GM12801 (cell line): Measurements from ENCODE around the gene RCCD1.

ENCODE experiments used
- TF ChIP-seq, protein P1 (sequence below): IDR thresholded peaks from one replicate; pipeline ENCODE4 v1.5.1; 2011; ENCODE audit warnings: control low read depth; ENCODE audit not compliant: insufficient read length; ENCODE audit errors: extremely low read depth

RCCD1 gene

DNA sequence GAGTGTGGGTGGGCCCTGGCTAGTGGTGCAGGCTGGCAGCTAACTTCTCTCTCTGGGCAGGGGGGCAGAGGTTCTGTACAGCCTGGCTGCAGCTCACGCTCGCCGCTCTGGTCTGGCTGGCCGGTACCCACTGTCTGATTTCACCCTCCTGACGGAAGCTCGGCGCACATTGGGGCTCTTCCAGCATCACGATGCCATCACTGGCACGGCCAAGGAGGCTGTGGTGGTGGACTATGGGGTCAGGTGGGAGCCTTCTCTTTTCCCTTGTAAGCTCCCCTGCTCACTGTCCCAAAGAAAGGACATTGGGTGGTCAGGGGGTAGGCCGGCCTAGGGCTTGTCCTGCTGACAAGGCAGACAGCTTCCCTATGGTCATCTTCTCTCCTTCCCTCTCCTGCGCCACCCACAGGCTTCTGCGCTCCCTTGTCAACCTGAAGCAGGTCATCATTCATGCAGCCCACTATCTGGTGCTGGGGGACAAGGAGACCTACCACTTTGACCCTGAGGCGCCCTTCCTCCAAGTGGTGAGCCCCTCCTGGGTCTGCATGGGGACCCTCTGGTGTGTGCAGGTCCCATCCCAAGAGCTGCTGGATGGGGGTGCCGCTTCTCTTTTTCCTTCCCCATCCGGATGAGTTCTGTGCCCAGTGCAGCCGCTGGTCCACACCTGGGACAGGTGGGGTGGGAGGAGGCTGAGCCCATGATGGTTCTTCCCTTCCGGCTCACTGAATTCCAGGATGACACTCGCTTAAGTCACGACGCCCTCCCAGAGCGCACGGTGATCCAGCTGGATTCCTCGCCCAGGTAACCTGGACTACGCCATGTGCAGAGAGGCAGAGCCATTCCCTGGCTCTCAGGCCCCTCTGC lies 44.0 kb upstream of the RCCD1 start:
- TF ChIP-seq, protein P1, sequence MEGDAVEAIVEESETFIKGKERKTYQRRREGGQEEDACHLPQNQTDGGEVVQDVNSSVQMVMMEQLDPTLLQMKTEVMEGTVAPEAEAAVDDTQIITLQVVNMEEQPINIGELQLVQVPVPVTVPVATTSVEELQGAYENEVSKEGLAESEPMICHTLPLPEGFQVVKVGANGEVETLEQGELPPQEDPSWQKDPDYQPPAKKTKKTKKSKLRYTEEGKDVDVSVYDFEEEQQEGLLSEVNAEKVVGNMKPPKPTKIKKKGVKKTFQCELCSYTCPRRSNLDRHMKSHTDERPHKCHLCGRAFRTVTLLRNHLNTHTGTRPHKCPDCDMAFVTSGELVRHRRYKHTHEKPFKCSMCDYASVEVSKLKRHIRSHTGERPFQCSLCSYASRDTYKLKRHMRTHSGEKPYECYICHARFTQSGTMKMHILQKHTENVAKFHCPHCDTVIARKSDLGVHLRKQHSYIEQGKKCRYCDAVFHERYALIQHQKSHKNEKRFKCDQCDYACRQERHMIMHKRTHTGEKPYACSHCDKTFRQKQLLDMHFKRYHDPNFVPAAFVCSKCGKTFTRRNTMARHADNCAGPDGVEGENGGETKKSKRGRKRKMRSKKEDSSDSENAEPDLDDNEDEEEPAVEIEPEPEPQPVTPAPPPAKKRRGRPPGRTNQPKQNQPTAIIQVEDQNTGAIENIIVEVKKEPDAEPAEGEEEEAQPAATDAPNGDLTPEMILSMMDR, result no peak

DNA sequence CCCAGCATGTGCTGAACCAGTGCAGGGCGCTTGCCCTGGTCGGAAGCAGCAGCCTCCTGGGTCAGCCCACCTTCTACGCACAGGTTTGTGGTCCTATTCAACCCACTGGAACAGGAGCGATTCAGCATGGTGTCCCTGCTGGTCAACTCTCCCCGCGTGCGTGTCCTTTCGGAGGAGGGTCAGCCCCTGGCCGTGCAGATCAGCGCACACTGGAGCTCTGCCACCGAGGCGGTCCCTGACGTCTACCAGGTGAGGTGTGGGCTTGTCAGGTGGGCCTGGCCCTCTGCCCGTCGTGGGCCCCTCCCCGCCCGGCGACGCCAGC lies 43.4 kb upstream of the RCCD1 start:
- TF ChIP-seq, protein P1, result no peak

DNA sequence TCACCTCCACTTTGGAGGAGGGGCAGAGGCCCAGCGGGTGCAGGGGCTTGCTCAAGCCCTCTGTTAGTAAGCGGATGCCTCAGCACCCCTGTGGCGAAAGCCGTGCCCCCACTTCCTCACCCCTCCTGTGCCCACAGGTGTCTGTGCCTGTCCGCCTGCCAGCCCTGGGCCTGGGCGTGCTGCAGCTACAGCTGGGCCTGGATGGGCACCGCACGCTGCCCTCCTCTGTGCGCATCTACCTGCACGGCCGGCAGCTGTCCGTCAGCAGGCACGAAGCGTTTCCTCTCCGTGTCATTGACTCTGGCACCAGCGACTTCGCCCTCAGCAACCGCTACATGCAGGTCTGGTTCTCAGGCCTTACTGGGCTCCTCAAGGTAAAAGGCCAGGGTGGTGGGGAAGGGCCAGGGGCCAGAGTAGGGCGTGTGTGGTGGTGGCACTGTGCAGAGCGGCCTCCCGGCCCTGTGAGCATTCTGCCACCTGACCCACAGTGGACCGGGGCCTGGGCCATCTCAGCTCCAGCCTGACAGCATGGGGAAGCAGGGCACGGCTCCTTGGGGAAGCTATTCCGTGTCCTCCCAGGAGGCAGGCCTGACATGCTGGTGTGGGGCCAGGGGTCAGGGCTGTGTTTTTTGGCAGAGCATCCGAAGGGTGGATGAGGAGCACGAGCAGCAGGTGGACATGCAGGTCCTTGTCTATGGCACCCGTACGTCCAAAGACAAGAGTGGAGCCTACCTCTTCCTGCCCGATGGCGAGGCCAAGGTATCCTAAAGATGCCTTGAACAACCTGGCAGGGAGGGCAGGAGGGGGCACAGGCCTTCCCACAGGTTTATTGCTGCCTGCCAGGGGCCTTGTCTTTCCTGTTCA lies 42.5 kb upstream of the RCCD1 start:
- TF ChIP-seq, protein P1, result no peak

DNA sequence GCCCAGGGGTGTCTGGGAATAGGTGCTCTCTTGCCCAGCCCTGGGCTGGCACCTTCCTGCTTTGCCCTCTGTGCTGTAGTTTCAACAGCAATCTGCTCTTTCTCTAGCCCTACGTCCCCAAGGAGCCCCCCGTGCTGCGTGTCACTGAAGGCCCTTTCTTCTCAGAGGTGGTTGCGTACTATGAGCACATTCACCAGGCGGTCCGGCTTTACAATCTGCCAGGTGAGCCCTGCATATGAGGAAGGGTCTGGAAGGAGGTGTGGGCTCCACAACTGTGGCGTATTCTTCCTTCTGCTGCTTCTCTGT lies 42.0 kb upstream of the RCCD1 start:
- TF ChIP-seq, protein P1, result no peak

DNA sequence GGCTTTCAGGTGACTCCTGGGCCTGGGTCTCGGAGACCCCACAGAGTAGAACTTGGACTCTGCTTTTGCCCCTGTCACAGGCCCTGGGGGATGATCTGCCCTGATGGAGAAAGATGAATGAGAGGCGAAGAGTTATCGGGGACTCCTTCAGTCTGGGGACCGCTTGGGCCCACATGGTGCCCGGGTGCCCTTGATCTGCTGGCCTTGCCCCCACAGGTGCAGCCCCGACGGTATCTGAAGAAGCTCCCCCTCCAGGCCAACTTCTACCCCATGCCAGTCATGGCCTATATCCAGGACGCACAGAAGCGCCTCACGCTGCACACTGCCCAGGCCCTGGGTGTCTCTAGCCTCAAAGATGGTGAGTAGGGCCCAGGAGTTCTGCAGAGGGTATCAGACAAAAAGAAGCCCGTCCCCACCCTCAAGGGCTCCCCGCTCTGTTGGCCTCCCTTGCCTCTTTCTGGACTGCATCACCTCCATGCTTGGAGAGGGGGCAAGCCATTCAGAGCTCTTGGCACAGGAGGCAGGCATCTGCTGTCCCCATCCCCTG lies 41.2 kb upstream of the RCCD1 start:
- TF ChIP-seq, protein P1, result no peak

DNA sequence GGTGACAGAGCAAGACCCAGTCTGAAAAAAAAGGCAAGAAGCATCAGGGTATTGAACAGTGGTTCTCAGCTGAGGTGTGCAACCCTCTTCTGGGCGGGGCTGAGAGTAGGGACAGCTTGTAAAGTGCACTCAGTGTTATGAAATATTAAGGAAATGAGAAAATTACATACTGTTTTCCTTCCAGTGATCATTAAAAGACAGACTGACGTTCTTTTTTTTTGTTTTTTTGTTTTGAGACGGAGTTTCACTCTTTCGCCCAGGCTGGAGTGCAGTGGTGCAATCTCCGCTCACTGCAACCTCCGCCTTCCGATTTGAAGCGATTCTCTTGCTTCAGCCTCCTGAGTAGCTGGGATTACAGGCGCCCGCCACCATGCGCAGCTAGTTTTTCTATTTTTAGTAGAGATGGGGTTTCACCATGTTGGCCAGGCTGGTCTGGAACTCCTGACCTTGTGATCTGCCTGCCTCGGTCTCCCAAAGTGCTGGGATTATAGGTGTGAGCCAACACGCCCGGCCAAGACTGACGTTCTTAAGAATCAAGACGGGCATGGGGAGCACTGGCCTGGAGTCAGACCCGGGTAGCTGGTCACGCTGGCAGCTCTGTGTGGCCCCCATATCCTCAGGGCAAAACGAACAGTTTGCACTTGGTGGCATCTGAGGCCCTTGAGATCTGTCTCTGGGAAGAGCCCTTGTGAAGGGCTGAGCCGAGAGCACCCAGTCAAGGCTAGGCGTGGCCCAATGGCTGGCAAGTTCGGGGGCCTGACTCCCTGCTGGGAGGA lies 40.2 kb upstream of the RCCD1 start:
- TF ChIP-seq, protein P1, result no peak
